HAP-1 (cell line): ENCODE data around the gene CD38.
"Not testable (repeated sequence)": the region's sequence is repeated elsewhere in the genome, so short reads cannot be mapped to it uniquely, and the experiment has no call there.

Source experiments
- DNase-seq, 2 experiments: peaks; one replicate each; pipeline ENCODE4 v3.0.0-alpha.2; 2016 to 2020; ENCODE audit warnings: low spot score in 2 of 2
- H3K27me3 ChIP-seq: fragments of 250-450 bp; sonication (Bioruptor Pico); 2 replicates; pipeline ENCODE4 v1.5.1; 2020; ENCODE audit warnings: low read depth, mild to moderate bottlenecking, moderate library complexity
- H3K36me3 ChIP-seq: fragments of 250-450 bp; sonication (Bioruptor Pico); replicated peaks from 2 replicates; pipeline ENCODE4 v1.5.1; 2020; ENCODE audit warnings: mild to moderate bottlenecking
- H3K4me1 ChIP-seq: fragments of 250-450 bp; sonication (Bioruptor Pico); 2 replicates; pipeline ENCODE4 v1.5.1; 2020; ENCODE audit warnings: mild to moderate bottlenecking
- H3K4me3 ChIP-seq: fragments of 250-450 bp; sonication (Bioruptor Pico); 2 replicates; pipeline ENCODE4 v1.5.1; 2020; ENCODE audit warnings: mild to moderate bottlenecking, moderate library complexity
- H3K9me3 ChIP-seq: fragments of 250-450 bp; sonication (Bioruptor Pico); 2 replicates; pipeline ENCODE4 v1.5.1; 2020; ENCODE audit warnings: mild to moderate bottlenecking, moderate library complexity
- in situ Hi-C: fragments of 300-500 bp; cut with MboI; formaldehyde crosslinking; loops from 3 replicates; pipeline ENCODE4 v1.14.3; 2020; ENCODE audit warnings: low sequenced_read_pairs, inconsistent platforms, mixed read lengths

Gene CD38

GRCh38 chr4:15837591-15837990 lies 59.5 kb downstream of the CD38 start:
- Histone ChIP-seq H3K4me3 (no peak overlapping the region), H3K27me3 (no peaks in the 10 kb centered on the region), H3K4me1 (no peaks in the 10 kb centered on the region), H3K9me3 (no peaks in the 10 kb centered on the region), H3K36me3 (no peaks in the 10 kb centered on the region)
- DNase-seq, result no peak
- in situ Hi-C loops, result no loop called here

- H3K36me3 ChIP-seq, in situ Hi-C loops, H3K27me3 ChIP-seq, H3K4me1 ChIP-seq, H3K4me3 ChIP-seq, DNase-seq, H3K9me3 ChIP-seq: not testable (repeated sequence)
Observed at GRCh38 chr4:15841194-15841730, 63.1 kb downstream of the CD38 start.

GRCh38 chr4:15847746-15848145 lies 69.6 kb downstream of the CD38 start:
- Histone ChIP-seq H3K36me3 (no peaks in the 10 kb centered on the region), H3K9me3 (no peaks in the 10 kb centered on the region), H3K4me3 (no peak overlapping the region), H3K27me3 (no peaks in the 10 kb centered on the region), H3K4me1 (no peaks in the 10 kb centered on the region)
- in situ Hi-C loops, result no loop called here
- no peak for DNase-seq

DNA sequence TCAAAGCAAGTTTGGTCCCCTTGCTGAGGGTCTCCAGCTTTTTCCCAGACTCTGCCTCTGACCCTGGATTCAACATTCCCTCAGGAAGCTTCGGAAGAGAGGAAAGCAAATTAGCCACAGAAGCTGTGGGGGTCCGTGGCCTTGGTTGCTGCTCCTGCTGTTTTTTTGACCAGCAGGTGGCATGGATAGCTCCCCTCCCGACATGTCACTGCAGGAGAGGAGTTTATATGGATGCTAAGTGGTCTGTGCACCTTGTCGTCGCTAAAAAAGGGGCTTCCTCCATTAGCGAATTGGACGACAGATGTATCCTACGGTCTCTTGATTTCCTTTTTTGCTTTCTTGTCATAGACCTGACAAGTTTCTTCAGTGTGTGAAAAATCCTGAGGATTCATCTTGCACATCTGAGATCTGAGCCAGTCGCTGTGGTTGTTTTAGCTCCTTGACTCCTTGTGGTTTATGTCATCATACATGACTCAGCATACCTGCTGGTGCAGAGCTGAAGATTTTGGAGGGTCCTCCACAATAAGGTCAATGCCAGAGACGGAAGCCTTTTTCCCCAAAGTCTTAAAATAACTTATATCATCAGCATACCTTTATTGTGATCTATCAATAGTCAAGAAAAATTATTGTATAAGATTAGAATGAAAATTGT lies 70.2 kb downstream of the CD38 start:
- Histone ChIP-seq H3K36me3 (no peaks in the 10 kb centered on the region), H3K9me3 (no peaks in the 10 kb centered on the region), H3K4me3 (no peak overlapping the region), H3K4me1 (no peaks in the 10 kb centered on the region), H3K27me3 (no peaks in the 10 kb centered on the region)
- no peak for DNase-seq
- in situ Hi-C loops, result no loop called here

DNA sequence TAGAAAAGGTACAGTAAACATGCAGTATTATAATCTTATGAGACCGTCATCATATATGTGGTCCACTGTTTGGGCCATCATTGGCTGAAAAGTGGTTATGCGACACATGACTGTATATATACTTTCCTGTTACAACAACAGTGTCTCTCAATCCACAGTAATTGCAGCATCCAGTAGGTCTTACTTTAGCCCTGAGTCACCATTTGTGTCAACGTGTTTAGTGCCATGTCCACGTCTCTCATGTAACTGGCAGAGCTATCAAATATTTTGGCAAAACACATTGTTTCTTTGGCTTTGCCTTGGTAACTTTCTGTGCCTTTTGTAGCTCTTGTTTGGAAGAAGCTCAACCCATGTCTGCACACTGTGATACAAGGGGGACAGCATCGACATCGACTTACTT lies 73.8 kb downstream of the CD38 start:
- Histone ChIP-seq H3K27me3 (no peaks in the 10 kb centered on the region), H3K4me1 (no peaks in the 10 kb centered on the region), H3K36me3 (no peaks in the 10 kb centered on the region), H3K4me3 (no peak overlapping the region), H3K9me3 (no peaks in the 10 kb centered on the region)
- in situ Hi-C loops, result no loop called here
- DNase-seq, result no peak

DNA sequence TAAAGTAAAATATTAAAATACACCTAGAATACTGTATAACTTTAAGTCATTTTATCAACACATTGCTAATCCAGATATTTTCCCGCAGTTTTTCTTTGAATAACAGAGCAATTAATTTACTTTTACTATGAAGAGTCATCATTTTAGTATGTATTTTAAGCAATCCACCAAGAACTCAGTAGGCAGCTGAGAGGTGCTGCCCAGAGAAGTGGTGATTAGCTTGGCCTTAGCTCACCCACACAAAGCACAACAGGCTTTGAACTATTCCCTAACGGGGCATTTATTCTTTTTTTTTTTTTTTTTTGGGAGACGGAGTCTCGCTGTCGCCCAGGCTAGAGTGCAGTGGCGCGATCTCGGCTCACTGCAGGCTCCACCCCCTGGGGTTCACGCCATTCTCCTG lies 74.4 kb downstream of the CD38 start:
- H3K36me3 ChIP-seq, result no peaks in the 10 kb centered on the region
- no peaks in the 10 kb centered on the region for H3K9me3 ChIP-seq
- H3K4me1 ChIP-seq, result no peaks in the 10 kb centered on the region
- DNase-seq, result no peak
- in situ Hi-C loops, result no loop called here
- no peaks in the 10 kb centered on the region for H3K27me3 ChIP-seq
- H3K4me3 ChIP-seq, result no peak overlapping the region

DNA sequence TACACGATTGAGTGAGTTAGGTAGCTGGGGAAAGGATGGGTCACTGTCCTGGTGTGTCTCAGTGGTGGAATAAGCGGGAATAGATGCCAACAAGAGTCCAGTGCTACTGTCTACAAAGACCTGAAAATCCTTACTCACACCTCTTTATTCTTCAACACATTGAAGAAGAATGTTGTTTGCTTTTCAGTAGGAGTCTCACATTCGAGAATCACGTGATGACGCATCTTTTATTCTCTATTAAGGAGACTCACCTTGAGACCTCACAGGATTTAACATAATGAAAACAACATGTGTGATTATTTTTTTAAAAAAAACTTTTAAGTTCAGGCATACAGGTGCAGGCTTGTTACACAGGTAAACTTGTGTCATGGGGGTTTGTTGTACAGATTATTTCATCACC lies 75.2 kb downstream of the CD38 start:
- no peaks in the 10 kb centered on the region for H3K36me3 ChIP-seq
- H3K9me3 ChIP-seq, result no peaks in the 10 kb centered on the region
- no peaks in the 10 kb centered on the region for H3K4me1 ChIP-seq
- no peak overlapping the region for H3K4me3 ChIP-seq
- no peak for DNase-seq
- H3K27me3 ChIP-seq, result no peaks in the 10 kb centered on the region
- in situ Hi-C loops, result no loop called here

DNA sequence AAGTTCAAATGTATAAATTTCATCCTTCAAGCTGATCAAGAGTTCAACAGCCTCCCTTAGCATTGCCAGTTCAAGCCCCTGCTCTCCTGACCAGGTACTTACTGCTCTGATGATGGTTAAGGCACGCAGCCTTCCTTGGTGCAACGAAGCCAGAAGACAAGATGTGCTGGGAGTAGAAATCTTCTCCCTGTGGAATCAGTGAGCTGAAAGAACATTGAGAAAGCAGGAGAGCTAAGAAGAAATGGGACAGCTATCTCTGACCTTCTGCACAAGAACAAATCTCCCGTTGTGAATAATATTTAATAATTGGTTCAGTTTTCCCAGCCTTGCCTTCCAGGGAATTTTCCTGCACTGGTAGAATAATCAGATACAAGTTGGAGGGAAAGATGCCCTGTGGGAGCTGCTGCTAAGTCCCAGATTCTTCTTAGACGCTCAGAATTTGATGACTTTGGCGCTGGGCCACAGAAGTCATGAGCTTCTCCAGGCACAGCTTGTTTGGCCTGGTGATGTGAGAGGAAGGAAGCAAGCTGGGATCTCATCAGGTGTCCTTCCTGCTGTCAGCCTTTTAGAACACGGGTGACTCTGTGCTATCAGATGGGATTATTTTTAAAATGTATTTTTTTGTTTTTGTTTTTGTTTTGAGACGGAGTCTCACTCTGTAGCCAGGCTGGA lies 77.8 kb downstream of the CD38 start:
- no peak for DNase-seq
- Histone ChIP-seq H3K4me1 (no peaks in the 10 kb centered on the region), H3K27me3 (no peaks in the 10 kb centered on the region), H3K9me3 (no peaks in the 10 kb centered on the region), H3K4me3 (no peak overlapping the region), H3K36me3 (no peaks in the 10 kb centered on the region)
- in situ Hi-C loops, result no loop called here

- DNase-seq, H3K4me3 ChIP-seq, H3K36me3 ChIP-seq, H3K27me3 ChIP-seq, H3K4me1 ChIP-seq, H3K9me3 ChIP-seq, in situ Hi-C loops: not testable (repeated sequence)
Observed at GRCh38 chr4:15861198-15861597, 83.1 kb downstream of the CD38 start.

GRCh38 chr4:15864651-15865566 lies 86.8 kb downstream of the CD38 start:
- Histone ChIP-seq H3K27me3 (no peaks in the 10 kb centered on the region; the same call in 1 of the 2 replicates), H3K36me3 (no peaks in the 10 kb centered on the region), H3K9me3 (no peaks in the 10 kb centered on the region), H3K4me1 (no peaks in the 10 kb centered on the region), H3K4me3 (no peak overlapping the region)
- in situ Hi-C loops, result no loop called here
- no peak for DNase-seq

DNA sequence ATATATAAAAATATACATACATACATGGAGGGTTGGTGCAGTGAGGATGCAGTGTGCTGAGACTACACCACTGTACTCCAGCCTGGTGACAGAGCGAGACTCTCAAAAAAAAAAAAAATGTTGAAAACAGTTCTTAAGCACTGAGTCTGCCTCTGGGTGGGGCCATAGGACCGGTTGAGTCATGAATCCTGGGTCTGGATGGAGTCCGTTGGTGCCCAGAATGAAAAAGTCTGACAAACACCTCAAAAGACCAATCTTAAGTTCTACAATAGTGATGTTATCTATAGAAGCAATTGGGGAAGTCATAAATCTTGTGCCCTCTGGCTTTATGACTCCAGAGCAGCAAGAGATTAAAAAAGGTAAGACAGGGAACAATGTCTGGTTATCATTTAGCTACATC lies 90.0 kb downstream of the CD38 start:
- Histone ChIP-seq H3K9me3 (no peaks in the 10 kb centered on the region), H3K4me3 (no peak overlapping the region), H3K36me3 (no peaks in the 10 kb centered on the region), H3K27me3 (no peaks in the 10 kb centered on the region), H3K4me1 (no peaks in the 10 kb centered on the region)
- in situ Hi-C loops, result no loop called here
- no peak for DNase-seq

DNA sequence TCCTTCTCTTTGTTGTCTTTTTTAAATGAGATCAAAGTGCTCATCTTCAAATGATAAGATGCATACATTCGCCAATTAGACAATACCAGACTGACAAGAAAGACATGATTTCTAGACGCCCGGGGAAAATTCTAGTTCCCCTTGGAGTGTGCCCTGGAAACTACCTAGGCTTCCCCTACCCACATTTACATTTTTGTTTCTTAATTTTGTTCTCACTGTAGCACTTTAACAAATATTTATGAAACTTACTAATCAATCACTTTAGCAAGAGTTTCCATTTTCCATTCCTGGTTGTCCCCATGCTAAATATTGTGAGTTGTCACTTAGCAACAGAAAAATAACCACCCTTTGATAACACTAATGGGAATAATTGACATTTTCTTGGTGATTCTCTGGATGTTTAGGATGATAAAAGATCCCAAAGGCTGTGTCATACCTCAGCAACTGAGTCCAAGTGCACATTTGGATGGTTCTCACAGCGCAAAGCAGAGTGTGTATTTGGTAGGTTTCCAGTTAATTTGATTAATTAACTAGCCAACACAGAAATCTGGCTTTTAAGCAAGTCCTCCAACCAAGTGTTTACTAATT lies 90.8 kb downstream of the CD38 start:
- Histone ChIP-seq H3K27me3 (peaks cover 2% of the 10 kb centered on the region; the same call in 1 of the 2 replicates), H3K36me3 (no peaks in the 10 kb centered on the region), H3K4me3 (no peak overlapping the region), H3K9me3 (no peaks in the 10 kb centered on the region), H3K4me1 (no peaks in the 10 kb centered on the region)
- in situ Hi-C loops, result no loop called here
- no peak for DNase-seq

GRCh38 chr4:15870079-15870478 lies 92.0 kb downstream of the CD38 start:
- in situ Hi-C loops, result no loop called here
- H3K36me3 ChIP-seq, result no peaks in the 10 kb centered on the region
- no peak for DNase-seq
- peaks cover 3% of the 10 kb centered on the region; the same call in 1 of the 2 replicates for H3K27me3 ChIP-seq
- no peaks in the 10 kb centered on the region for H3K9me3 ChIP-seq
- no peak overlapping the region for H3K4me3 ChIP-seq
- no peaks in the 10 kb centered on the region for H3K4me1 ChIP-seq
